MM.1S (cell line): ENCODE results near the gene DTD1.

Source experiments
- DNase-seq: peaks from one replicate; pipeline ENCODE4 v3.0.0-alpha.2; 2015
- H2AFZ ChIP-seq: fragments of 300-600 bp; sonication (generic); 2 replicates; pipeline ENCODE4 v1.6.0; 2016; ENCODE audit warnings: antibody characterized with exemption, low read length
- H3F3A ChIP-seq: fragments of 300-600 bp; sonication (generic); 2 replicates; pipeline ENCODE4 v1.6.1; 2016; ENCODE audit warnings: mild to moderate bottlenecking, antibody characterized with exemption, low read length, moderate library complexity, mixed read lengths; ENCODE audit not compliant: insufficient read depth
- H3K27ac ChIP-seq: fragments of 300-600 bp; sonication (generic); 2 replicates; pipeline ENCODE4 v1.5.1; 2016; ENCODE audit warnings: mild to moderate bottlenecking, low read length
- H3K27me3 ChIP-seq: fragments of 300-600 bp; sonication (generic); replicated peaks from 2 replicates; pipeline ENCODE4 v1.6.0; 2016; ENCODE audit warnings: low read length; ENCODE audit not compliant: insufficient read depth
- H3K36me3 ChIP-seq: fragments of 300-600 bp; sonication (generic); replicated peaks from 2 replicates; pipeline ENCODE4 v1.6.1; 2016; ENCODE audit warnings: mild to moderate bottlenecking, low read length, mixed read lengths; ENCODE audit not compliant: insufficient read depth
- H3K4me1 ChIP-seq: fragments of 300-600 bp; sonication (generic); 2 replicates; pipeline ENCODE4 v1.6.1; 2016; ENCODE audit warnings: low read length, mixed read lengths
- H3K4me2 ChIP-seq: fragments of 300-600 bp; sonication (generic); 2 replicates; pipeline ENCODE4 v1.6.0; 2016; ENCODE audit warnings: low read depth, low read length
- H3K4me3 ChIP-seq: fragments of 300-600 bp; sonication (generic); 2 replicates; pipeline ENCODE4 v1.5.1; 2016; ENCODE audit warnings: low read length, mixed read lengths
- H3K79me2 ChIP-seq: fragments of 300-600 bp; sonication (generic); 2 replicates; pipeline ENCODE4 v1.6.1; 2016; ENCODE audit warnings: mixed run types, low read length, mixed read lengths
- H3K9ac ChIP-seq: fragments of 300-600 bp; sonication (generic); 2 replicates; pipeline ENCODE4 v1.6.1; 2016; ENCODE audit warnings: low read length, mixed read lengths
- H3K9me2 ChIP-seq: fragments of 300-600 bp; sonication (generic); replicated peaks from 2 replicates; pipeline ENCODE4 v1.6.1; 2016; ENCODE audit warnings: mild to moderate bottlenecking, low read length, mixed read lengths; ENCODE audit not compliant: insufficient read depth
- H3K9me3 ChIP-seq: fragments of 300-600 bp; sonication (generic); replicated peaks from 2 replicates; pipeline ENCODE4 v1.6.1; 2016; ENCODE audit warnings: mild to moderate bottlenecking, low read length, mixed read lengths; ENCODE audit not compliant: insufficient read depth
- H4K20me1 ChIP-seq: fragments of 300-600 bp; sonication (generic); 2 replicates; pipeline ENCODE4 v1.6.1; 2016; ENCODE audit warnings: mild to moderate bottlenecking, low read length, moderate library complexity, mixed read lengths; ENCODE audit not compliant: insufficient read depth
- CTCF ChIP-seq: fragments of 300-600 bp; sonication (generic); IDR thresholded peaks from 2 replicates; pipeline ENCODE4 v1.5.1; 2016; ENCODE audit warnings: antibody characterized with exemption, low read length, mixed read lengths
- EZH2 ChIP-seq: fragments of 300-600 bp; sonication (generic); optimal IDR thresholded peaks from 2 replicates; pipeline ENCODE3; 2017; ENCODE audit warnings: low read depth, mild to moderate bottlenecking, antibody characterized with exemption, low read length, mixed read lengths
- EZH2phosphoT487 ChIP-seq: fragments of 300-600 bp; sonication (generic); IDR thresholded peaks from 2 replicates; pipeline ENCODE4 v1.6.1; 2018; ENCODE audit warnings: antibody characterized with exemption, low read length

Gene DTD1

GRCh38 chr20:18698735-18699380 lies 111.0 kb downstream of the DTD1 start:
- Histone ChIP-seq H2AFZ (no peak overlapping the region), H3K9me3 (no peaks in the 10 kb centered on the region), H3K9me2 (no peaks in the 10 kb centered on the region), H3K27ac (no peak overlapping the region), H3K4me2 (no peak overlapping the region), H3K27me3 (no peaks in the 10 kb centered on the region), H3K36me3 (no peaks in the 10 kb centered on the region), H3F3A (no peaks in the 10 kb centered on the region), H4K20me1 (no peaks in the 10 kb centered on the region), H3K4me3 (no peak overlapping the region), H3K4me1 (no peaks in the 10 kb centered on the region), H3K9ac (no peak overlapping the region), H3K79me2 (no peaks in the 10 kb centered on the region)
- no peak for DNase-seq
- TF ChIP-seq EZH2phosphoT487 (no peak), EZH2 (no peak), CTCF (no peak)

- Histone ChIP-seq H3F3A (no peaks in the 10 kb centered on the region), H2AFZ (no peak overlapping the region), H4K20me1 (no peaks in the 10 kb centered on the region), H3K36me3 (no peaks in the 10 kb centered on the region), H3K9ac (no peak overlapping the region), H3K4me2 (no peak overlapping the region), H3K27me3 (no peaks in the 10 kb centered on the region), H3K4me3 (no peak overlapping the region), H3K4me1 (no peaks in the 10 kb centered on the region), H3K9me2 (no peaks in the 10 kb centered on the region), H3K9me3 (no peaks in the 10 kb centered on the region), H3K27ac (no peak overlapping the region), H3K79me2 (no peaks in the 10 kb centered on the region)
- DNase-seq = no peak
- TF ChIP-seq EZH2phosphoT487 (no peak), EZH2 (no peak), CTCF (no peak)
Observed at GRCh38 chr20:18701969-18702368, 114.1 kb downstream of the DTD1 start.

GRCh38 chr20:18702736-18703135 lies 114.9 kb downstream of the DTD1 start:
- no peak overlapping the region for H2AFZ ChIP-seq
- H3K4me3 ChIP-seq = no peak overlapping the region
- no peaks in the 10 kb centered on the region for H3K4me1 ChIP-seq
- H3K36me3 ChIP-seq = no peaks in the 10 kb centered on the region
- H3K9ac ChIP-seq = no peak overlapping the region
- no peak for TF ChIP-seq CTCF
- TF ChIP-seq EZH2phosphoT487 = no peak
- no peak for TF ChIP-seq EZH2
- H3F3A ChIP-seq = no peaks in the 10 kb centered on the region
- no peaks in the 10 kb centered on the region for H3K27me3 ChIP-seq
- H3K27ac ChIP-seq = no peak overlapping the region
- H3K9me3 ChIP-seq = no peaks in the 10 kb centered on the region
- H4K20me1 ChIP-seq = no peaks in the 10 kb centered on the region
- H3K4me2 ChIP-seq = no peak overlapping the region
- no peaks in the 10 kb centered on the region for H3K79me2 ChIP-seq
- H3K9me2 ChIP-seq = no peaks in the 10 kb centered on the region
- no peak for DNase-seq
